Breast epithelium (tissue), 3 donors: ENCODE measurements around the gene TPRA1.
A peak's percentile ranks its signal among the peaks of the same experiment; 100 is the strongest.

Experiments used
- CTCF ChIP-seq, 3 donors: fragments of 450-650 bp; IDR thresholded peaks; one replicate each; pipeline ENCODE4 v1.5.1; 2016 to 2017; ENCODE audit warnings: antibody characterized with exemption in 3 of 3, mild to moderate bottlenecking in 3 of 3, moderate library complexity in 3 of 3
- POLR2A ChIP-seq: fragments of 450-650 bp; IDR thresholded peaks from one replicate; pipeline ENCODE4 v1.6.1; 2016; ENCODE audit warnings: antibody characterized with exemption, mild to moderate bottlenecking, moderate library complexity
- POLR2AphosphoS5 ChIP-seq, 3 donors: sonication (generic); formaldehyde crosslinking; IDR thresholded peaks; one replicate each; pipeline ENCODE4 v1.6.1; 2017; ENCODE audit warnings: antibody characterized with exemption in 3 of 3

- TF ChIP-seq POLR2A (no peak), CTCF (IDR thresholded peaks at IDR 0.05) (peak; percentile 13 to 51 (median 50)), POLR2AphosphoS5 (IDR thresholded peaks at IDR 0.05) (no peak)
Measured at GRCh38 chr3:127547761-127548605, 42.5 kb downstream of the TPRA1 start.
